ENCODE measurements around the gene KLHDC8A. TPM values are rescaled to one million over a fixed set of nuclear protein-coding genes. Genes with fewer than 3 reads are reported as not detected.
A peak's percentile ranks its signal among the peaks of the same experiment; 100 is the strongest.

Gene KLHDC8A
- total and polyA plus RNA-seq, 2 of the 13 experiments (the other 11 are each of a cell fraction or from before 2014, with no cell fraction given): not detected

GRCh38 chr1:205294175-205294917 is 62.4 kb downstream of the KLHDC8A start (continued):
- no peak for TF ChIP-seq ZNF354B (CRISPR knock-in tag; IDR thresholded peaks at IDR 0.05)
- no peak for TF ChIP-seq ZNF724P (CRISPR knock-in tag; IDR thresholded peaks at IDR 0.05; ENCODE audit: borderline replicate concordance)
- TF ChIP-seq RBM39 (IDR thresholded peaks at IDR 0.05; ENCODE audit: low read depth, low read length, poor library complexity, severe bottlenecking): no peak
- no peak for TF ChIP-seq ZNF276 (CRISPR knock-in tag; IDR thresholded peaks at IDR 0.05; ENCODE audit: low read depth)
- peak; percentile 85 for TF ChIP-seq PHF21A (CRISPR knock-in tag; IDR thresholded peaks at IDR 0.05)
- no peak for TF ChIP-seq ZNF552 (CRISPR knock-in tag; IDR thresholded peaks at IDR 0.05; ENCODE audit: borderline replicate concordance)
- TF ChIP-seq ZNF776 (CRISPR knock-in tag; IDR thresholded peaks at IDR 0.05): no peak
- no peak for TF ChIP-seq ZNF720 (CRISPR knock-in tag; IDR thresholded peaks at IDR 0.05)
- TF ChIP-seq NR3C1 (CRISPR knock-in tag; IDR thresholded peaks at IDR 0.05): no peak
- no peak; the same call in 2 of the 3 replicates for TF ChIP-seq MXI1 (IDR thresholded peaks at IDR 0.05; ENCODE audit: borderline replicate concordance, low read depth, low read length)
- TF ChIP-seq MIER2 (CRISPR knock-in tag; IDR thresholded peaks at IDR 0.05): no peak
- no peak for TF ChIP-seq ZNF567 (CRISPR knock-in tag; IDR thresholded peaks at IDR 0.05; ENCODE audit: borderline replicate concordance)
- no peak for TF ChIP-seq ZNF703 (CRISPR knock-in tag; IDR thresholded peaks at IDR 0.05; ENCODE audit: borderline replicate concordance)
- no peak for TF ChIP-seq ZNF451 (CRISPR knock-in tag; IDR thresholded peaks at IDR 0.05)
- peak; percentile 66; the same call in 1 of the 2 replicates for TF ChIP-seq ARID4A (CRISPR knock-in tag; IDR thresholded peaks at IDR 0.05; ENCODE audit: borderline replicate concordance)
- no peak; the same call in 1 of the 2 replicates for TF ChIP-seq NFKB2 (CRISPR knock-in tag; IDR thresholded peaks at IDR 0.05; ENCODE audit: borderline replicate concordance)
- no peak for TF ChIP-seq ZNF598 (CRISPR knock-in tag; IDR thresholded peaks at IDR 0.05; ENCODE audit: borderline replicate concordance)
- 0 out of 2 replicates have a peak, but pooled peaks have one; percentile 7 for TF ChIP-seq ZBTB26 (CRISPR knock-in tag; IDR thresholded peaks at IDR 0.05; ENCODE audit: borderline replicate concordance)
- no peak for TF ChIP-seq PHB2 (IDR thresholded peaks at IDR 0.05; ENCODE audit: partially characterized antibody)
- TF ChIP-seq MTF2 (CRISPR knock-in tag; IDR thresholded peaks at IDR 0.05; ENCODE audit: borderline replicate concordance): no peak
- no peak for TF ChIP-seq ZNF713 (CRISPR knock-in tag; IDR thresholded peaks at IDR 0.05)
- TF ChIP-seq ATF7-NPFF (CRISPR knock-in tag; IDR thresholded peaks at IDR 0.05; ENCODE audit: low read depth): no peak
- no peak; the same call in 1 of the 2 replicates for TF ChIP-seq ZBTB7A (CRISPR knock-in tag; IDR thresholded peaks at IDR 0.05)
- no peak for TF ChIP-seq SIN3B (IDR thresholded peaks at IDR 0.05; ENCODE audit: low read length)

All from HepG2 (cell line).